Vagina (tissue), 2 donors: Measurements from ENCODE around the gene TMBIM4. TPM values are rescaled to one million over a fixed set of nuclear protein-coding genes. Genes with fewer than 3 reads are reported as not detected.

Experiments
- DNase-seq, 2 donors: peaks; one replicate each; pipeline ENCODE4 v3.0.0-alpha.2; 2017; ENCODE audit errors: extremely low spot score in 2 of 2
- H3K27ac ChIP-seq: fragments of 200-600 bp; sonication (generic); one replicate; pipeline ENCODE4 v1.5.1; 2019
- H3K27me3 ChIP-seq: fragments of 200-600 bp; sonication (generic); one replicate; pipeline ENCODE4 v1.5.1; 2019
- H3K36me3 ChIP-seq, 2 donors: fragments of 200-600 bp; sonication (generic); one replicate each; pipeline ENCODE4 v1.5.1; 2017 to 2019
- H3K4me1 ChIP-seq: fragments of 200-600 bp; sonication (generic); one replicate; pipeline ENCODE4 v1.5.1; 2019
- H3K4me3 ChIP-seq, 2 donors: fragments of 200-600 bp; sonication (generic); 1 replicate in 1 of 2; 2 replicates in 1 of 2; pipeline ENCODE4 v1.5.1; 2016 to 2019
- H3K9me3 ChIP-seq: fragments of 200-600 bp; sonication (generic); one replicate; pipeline ENCODE4 v1.5.1; 2019
- POLR2A ChIP-seq, 2 donors: fragments of 450-650 bp; IDR thresholded peaks; one replicate each; pipeline ENCODE4 v1.6.1; 2017; ENCODE audit warnings: antibody characterized with exemption in 2 of 2, mild to moderate bottlenecking in 2 of 2, moderate library complexity in 2 of 2
- POLR2AphosphoS5 ChIP-seq, 2 donors: sonication (generic); formaldehyde crosslinking; IDR thresholded peaks; one replicate each; pipeline ENCODE4 v1.9.0; 2017; ENCODE audit warnings: antibody characterized with exemption in 2 of 2, mild to moderate bottlenecking in 2 of 2, low read depth in 1 of 2; ENCODE audit not compliant: insufficient read depth in 1 of 2
- intact Hi-C: fragments of 100-400 bp; cut with DNase I; formaldehyde crosslinking; loops from one replicate; pipeline ENCODE4 v1.15.1; 2023
- total RNA-seq: library from RNA; depleted of rRNA; stranded (reverse); fragments of >200 nt; gene quantifications from one replicate; pipeline ENCODE4 v1.2.3, GENCODE V29; 2016
- TF ChIP-seq, protein P1 (sequence below), 3 experiments: fragments of 450-650 bp in 2 of 3; fragments of 200-600 bp in 1 of 3; sonication (generic) in 1 of 3; IDR thresholded peaks; one replicate each; pipeline ENCODE4 v1.5.1; 2017 to 2019; ENCODE audit warnings: antibody characterized with exemption in 3 of 3, mild to moderate bottlenecking in 2 of 3, moderate library complexity in 2 of 3

The TMBIM4 gene
- total RNA-seq, 1 donor from 2014 or later, result 98.7 TPM

DNA sequence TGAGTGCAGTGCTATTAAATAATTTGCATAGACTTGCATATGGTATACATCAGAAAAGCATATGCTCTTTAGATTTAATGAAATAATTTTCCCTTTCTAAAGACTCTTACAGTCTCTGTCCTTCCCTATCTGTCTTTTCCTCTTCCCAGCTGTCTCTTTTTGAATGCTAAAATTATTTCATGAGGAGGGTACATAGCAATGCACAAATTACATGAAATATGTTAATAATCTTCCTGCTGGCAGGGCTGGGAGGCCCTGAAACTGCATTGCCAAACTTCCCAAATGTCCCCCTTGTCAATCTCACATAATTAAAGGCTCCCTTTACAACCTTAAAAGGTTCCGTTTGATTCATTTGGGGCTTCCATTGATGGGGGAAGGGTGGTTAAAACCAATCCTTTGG lies 61.4 kb downstream of the TMBIM4 start:
- intact Hi-C loops, result loop anchor here (10.0 kb wide), 1 partner anchor 1224 kb away; no protein-coding TSS in a partner anchor
- no peaks in the 10 kb centered on the region for H3K9me3 ChIP-seq
- no peaks in the 10 kb centered on the region for H3K36me3 ChIP-seq
- no peak overlapping the region for H3K27ac ChIP-seq
- H3K4me3 ChIP-seq, result no peak overlapping the region
- no peak for DNase-seq
- no peaks in the 10 kb centered on the region for H3K4me1 ChIP-seq
- TF ChIP-seq POLR2A (IDR thresholded peaks at IDR 0.05), result no peak
- TF ChIP-seq, protein P1, sequence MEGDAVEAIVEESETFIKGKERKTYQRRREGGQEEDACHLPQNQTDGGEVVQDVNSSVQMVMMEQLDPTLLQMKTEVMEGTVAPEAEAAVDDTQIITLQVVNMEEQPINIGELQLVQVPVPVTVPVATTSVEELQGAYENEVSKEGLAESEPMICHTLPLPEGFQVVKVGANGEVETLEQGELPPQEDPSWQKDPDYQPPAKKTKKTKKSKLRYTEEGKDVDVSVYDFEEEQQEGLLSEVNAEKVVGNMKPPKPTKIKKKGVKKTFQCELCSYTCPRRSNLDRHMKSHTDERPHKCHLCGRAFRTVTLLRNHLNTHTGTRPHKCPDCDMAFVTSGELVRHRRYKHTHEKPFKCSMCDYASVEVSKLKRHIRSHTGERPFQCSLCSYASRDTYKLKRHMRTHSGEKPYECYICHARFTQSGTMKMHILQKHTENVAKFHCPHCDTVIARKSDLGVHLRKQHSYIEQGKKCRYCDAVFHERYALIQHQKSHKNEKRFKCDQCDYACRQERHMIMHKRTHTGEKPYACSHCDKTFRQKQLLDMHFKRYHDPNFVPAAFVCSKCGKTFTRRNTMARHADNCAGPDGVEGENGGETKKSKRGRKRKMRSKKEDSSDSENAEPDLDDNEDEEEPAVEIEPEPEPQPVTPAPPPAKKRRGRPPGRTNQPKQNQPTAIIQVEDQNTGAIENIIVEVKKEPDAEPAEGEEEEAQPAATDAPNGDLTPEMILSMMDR (IDR thresholded peaks at IDR 0.05), result no peak
- TF ChIP-seq POLR2AphosphoS5 (IDR thresholded peaks at IDR 0.05; ENCODE audit: insufficient read depth in 1 of 2, low read depth in 1 of 2), result no peak
- H3K27me3 ChIP-seq, result no peaks in the 10 kb centered on the region

DNA sequence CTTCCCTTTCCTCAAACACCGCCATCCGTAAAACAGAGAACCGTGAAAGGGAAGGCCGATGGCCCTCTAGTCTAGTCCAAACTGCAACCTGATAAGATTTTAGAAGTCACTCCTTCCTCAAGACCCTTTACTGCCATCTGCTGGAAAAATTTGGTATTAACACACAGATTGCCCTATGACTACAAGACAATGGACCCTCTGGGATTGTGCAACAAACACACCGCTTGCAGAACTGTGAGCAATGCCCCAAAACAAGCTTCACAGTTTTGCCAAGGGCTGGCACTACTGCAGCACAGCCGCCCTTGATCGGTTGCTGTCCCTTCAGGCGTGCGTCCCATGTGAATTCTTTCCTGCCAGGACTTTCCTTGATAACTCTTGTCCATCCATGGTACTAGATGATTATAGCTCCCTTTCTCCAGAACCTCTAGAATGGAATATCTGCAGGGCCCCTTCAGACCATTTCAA lies 62.3 kb downstream of the TMBIM4 start:
- no peak overlapping the region for H3K27ac ChIP-seq
- no peaks in the 10 kb centered on the region for H3K9me3 ChIP-seq
- intact Hi-C loops, result loop anchor here (10.0 kb wide), 1 partner anchor 1223 kb away; no protein-coding TSS in a partner anchor
- TF ChIP-seq POLR2A (IDR thresholded peaks at IDR 0.05) (no peak), POLR2AphosphoS5 (IDR thresholded peaks at IDR 0.05; ENCODE audit: insufficient read depth in 1 of 2, low read depth in 1 of 2) (no peak)
- TF ChIP-seq, protein P1 (IDR thresholded peaks at IDR 0.05), result peak; percentile 50 to 79 (median 75)
- no peak for DNase-seq
- no peaks in the 10 kb centered on the region for H3K4me1 ChIP-seq
- no peak overlapping the region for H3K4me3 ChIP-seq
- no peaks in the 10 kb centered on the region for H3K36me3 ChIP-seq
- H3K27me3 ChIP-seq, result no peaks in the 10 kb centered on the region

DNA sequence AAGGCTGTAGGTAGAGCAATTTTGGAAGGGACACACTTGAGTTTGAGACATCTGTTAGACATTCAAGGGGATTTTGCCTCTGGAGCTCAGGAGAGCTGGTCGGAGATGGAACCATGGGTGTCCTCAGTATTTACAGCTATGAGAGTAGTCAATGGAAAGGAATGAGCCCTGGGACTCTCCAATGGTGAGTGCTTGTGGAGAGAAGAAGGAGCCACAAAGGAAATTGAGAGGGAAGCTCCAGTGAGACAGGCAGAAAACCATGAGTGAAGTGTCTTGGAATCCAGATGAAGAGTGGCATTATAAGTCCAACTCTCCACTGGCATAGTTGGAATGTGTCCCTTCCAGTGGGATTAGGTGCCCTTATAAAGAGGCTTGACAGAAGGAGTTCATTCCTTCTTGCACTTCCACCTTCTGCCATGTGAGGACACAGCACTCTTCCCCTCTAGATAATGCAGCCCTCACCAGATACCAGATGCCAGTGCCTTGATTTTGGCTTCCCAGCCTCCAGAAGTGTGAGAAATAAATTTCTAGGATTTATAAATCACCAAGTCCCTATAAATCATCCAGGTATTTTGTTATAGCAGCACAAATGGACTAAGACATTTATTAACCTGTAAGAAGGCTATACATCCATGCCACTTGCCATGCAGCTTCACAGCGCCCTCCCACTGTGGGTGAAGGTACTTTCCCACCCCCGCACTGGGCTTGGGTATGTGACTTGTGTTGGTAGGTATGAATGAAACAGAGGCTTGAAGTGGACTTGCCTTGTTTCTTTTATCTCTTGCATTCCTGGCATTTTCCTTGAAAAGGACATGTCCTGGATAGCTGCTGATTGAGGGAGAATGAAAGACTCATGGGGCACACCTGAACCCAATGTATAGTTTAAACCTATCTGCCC lies 66.5 kb downstream of the TMBIM4 start:
- no peak for DNase-seq
- TF ChIP-seq POLR2A (IDR thresholded peaks at IDR 0.05) (no peak), POLR2AphosphoS5 (IDR thresholded peaks at IDR 0.05; ENCODE audit: insufficient read depth in 1 of 2, low read depth in 1 of 2) (no peak)
- TF ChIP-seq, protein P1 (IDR thresholded peaks at IDR 0.05), result no peak
- Histone ChIP-seq H3K4me3 (no peak overlapping the region), H3K36me3 (no peaks in the 10 kb centered on the region), H3K4me1 (no peaks in the 10 kb centered on the region), H3K27me3 (no peaks in the 10 kb centered on the region), H3K9me3 (no peaks in the 10 kb centered on the region), H3K27ac (no peak overlapping the region)
- intact Hi-C loops, result loop anchor here (10.0 kb wide), 1 partner anchor 1218 kb away; no protein-coding TSS in a partner anchor

DNA sequence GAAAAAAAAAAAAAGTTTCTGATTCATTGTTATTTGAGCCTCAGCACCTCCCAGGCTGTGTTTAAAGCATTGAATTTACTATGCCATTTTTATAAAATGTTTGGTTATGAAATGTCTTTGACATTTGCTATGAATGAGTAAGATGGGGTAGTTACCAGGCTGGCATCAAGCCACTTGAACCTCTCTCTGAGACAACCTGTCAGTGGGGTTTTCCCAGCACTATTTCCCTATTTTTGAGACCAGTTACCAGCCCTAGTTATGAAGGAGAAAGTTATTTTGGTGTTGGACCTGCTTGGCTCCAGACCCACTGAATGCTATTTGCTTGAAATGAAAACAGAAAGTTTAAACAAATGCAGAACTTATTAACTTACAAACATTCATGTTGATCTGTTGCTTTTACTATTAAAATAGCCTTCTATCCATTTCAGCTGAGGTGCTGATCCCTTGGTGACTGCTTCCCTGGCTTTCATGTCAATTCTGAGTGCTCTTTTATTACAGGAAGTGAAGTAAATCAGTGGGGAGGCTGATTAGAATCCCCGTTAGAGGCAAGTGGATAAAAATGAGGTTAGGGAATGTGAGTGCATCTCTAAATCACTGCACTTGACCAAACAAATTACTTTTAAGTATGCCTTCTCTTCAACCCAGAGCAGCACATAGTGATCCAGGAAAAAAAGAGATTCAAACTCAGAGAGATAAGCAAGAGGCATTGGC lies 77.1 kb downstream of the TMBIM4 start:
- DNase-seq, result no peak
- Histone ChIP-seq H3K4me3 (no peak overlapping the region), H3K36me3 (no peaks in the 10 kb centered on the region), H3K27ac (no peak overlapping the region), H3K4me1 (no peaks in the 10 kb centered on the region), H3K9me3 (no peaks in the 10 kb centered on the region), H3K27me3 (no peaks in the 10 kb centered on the region)
- TF ChIP-seq POLR2A (IDR thresholded peaks at IDR 0.05), result no peak
- TF ChIP-seq POLR2AphosphoS5 (IDR thresholded peaks at IDR 0.05; ENCODE audit: insufficient read depth in 1 of 2, low read depth in 1 of 2), result no peak
- TF ChIP-seq, protein P1 (IDR thresholded peaks at IDR 0.05), result no peak
- intact Hi-C loops, result no loop called here
